ENCODE results near the gene ANO7. TPM values are rescaled to one million over a fixed set of nuclear protein-coding genes. Genes with fewer than 3 reads are reported as not detected.

Gene ANO7
- total RNA-seq, 1 donor from 2014 or later, result under 0.01 TPM

GRCh38 chr2:241228860-241229516 lies 40.5 kb downstream of the ANO7 start:
- TF ChIP-seq CTCF (IDR thresholded peaks at IDR 0.05; ENCODE audit: insufficient read depth, low read length, severe bottlenecking), result no peak
- no peak for DNase-seq (ENCODE audit: low read depth)
- Histone ChIP-seq H3K4me3 (ENCODE audit: low read depth, low read length) (no peak overlapping the region), H3K27me3 (ENCODE audit: control insufficient read depth, insufficient read depth, low read length) (no peaks in the 10 kb centered on the region), H3K36me3 (ENCODE audit: control insufficient read depth, insufficient read depth, low read length) (peaks cover 47% of the 10 kb centered on the region)
- no peak for FAIRE-seq

GRCh38 chr2:241229563-241230401 lies 41.3 kb downstream of the ANO7 start:
- Histone ChIP-seq H3K27me3 (ENCODE audit: control insufficient read depth, insufficient read depth, low read length) (no peaks in the 10 kb centered on the region), H3K36me3 (ENCODE audit: control insufficient read depth, insufficient read depth, low read length) (peaks cover 52% of the 10 kb centered on the region), H3K4me3 (ENCODE audit: low read depth, low read length) (no peak overlapping the region)
- DNase-seq (ENCODE audit: low read depth), result no peak
- TF ChIP-seq CTCF (IDR thresholded peaks at IDR 0.05; ENCODE audit: insufficient read depth, low read length, severe bottlenecking), result no peak
- FAIRE-seq, result no peak

GRCh38 chr2:241230435-241230834 lies 42.0 kb downstream of the ANO7 start:
- FAIRE-seq, result peak; percentile 7
- Histone ChIP-seq H3K4me3 (ENCODE audit: low read depth, low read length) (no peak overlapping the region), H3K36me3 (ENCODE audit: control insufficient read depth, insufficient read depth, low read length) (peaks cover 56% of the 10 kb centered on the region), H3K27me3 (ENCODE audit: control insufficient read depth, insufficient read depth, low read length) (no peaks in the 10 kb centered on the region)
- no peak for TF ChIP-seq CTCF (IDR thresholded peaks at IDR 0.05; ENCODE audit: insufficient read depth, low read length, severe bottlenecking)
- DNase-seq (ENCODE audit: low read depth), result no peak

GRCh38 chr2:241232736-241233575 lies 44.5 kb downstream of the ANO7 start:
- H3K36me3 ChIP-seq (ENCODE audit: control insufficient read depth, insufficient read depth, low read length), result peaks cover 63% of the 10 kb centered on the region
- H3K4me3 ChIP-seq (ENCODE audit: low read depth, low read length), result no peak overlapping the region
- FAIRE-seq (no peak), DNase-seq (ENCODE audit: low read depth) (no peak)
- no peaks in the 10 kb centered on the region for H3K27me3 ChIP-seq (ENCODE audit: control insufficient read depth, insufficient read depth, low read length)
- TF ChIP-seq CTCF (IDR thresholded peaks at IDR 0.05; ENCODE audit: insufficient read depth, low read length, severe bottlenecking), result no peak

- no peak for TF ChIP-seq CTCF (IDR thresholded peaks at IDR 0.05; ENCODE audit: insufficient read depth, low read length, severe bottlenecking)
- peak; percentile 83 for FAIRE-seq
- DNase-seq (ENCODE audit: low read depth), result no peak
- Histone ChIP-seq H3K4me3 (ENCODE audit: low read depth, low read length) (no peak overlapping the region), H3K27me3 (ENCODE audit: control insufficient read depth, insufficient read depth, low read length) (no peaks in the 10 kb centered on the region), H3K36me3 (ENCODE audit: control insufficient read depth, insufficient read depth, low read length) (peaks cover 64% of the 10 kb centered on the region)
Measured at GRCh38 chr2:241234066-241234790, 45.8 kb downstream of the ANO7 start.
